ENCODE measurements around the gene ALAS2.

GRCh38 chrX:54991706-54992105, 39.1 kb downstream of the ALAS2 start:
- no peak for TF ChIP-seq NFIC (IDR thresholded peaks at IDR 0.05)
- TF ChIP-seq MAX (IDR thresholded peaks at IDR 0.05): no peak
- no peak for TF ChIP-seq CEBPB (IDR thresholded peaks at IDR 0.05)
- TF ChIP-seq RAD21 (IDR thresholded peaks at IDR 0.05; ENCODE audit: low read depth): no peak
- no peak for TF ChIP-seq REST (IDR thresholded peaks at IDR 0.05; ENCODE audit: low read depth)
- no peak for TF ChIP-seq TAF1 (IDR thresholded peaks at IDR 0.05; ENCODE audit: low read depth)
- TF ChIP-seq EP300 (IDR thresholded peaks at IDR 0.05; ENCODE audit: borderline replicate concordance): no peak
- no peak for TF ChIP-seq YY1 (IDR thresholded peaks at IDR 0.05; ENCODE audit: low read depth)
- TF ChIP-seq USF1 (IDR thresholded peaks at IDR 0.05): no peak
- no peak for TF ChIP-seq EGR1 (IDR thresholded peaks at IDR 0.05)
